Fibroblast of pulmonary artery (primary cell): ENCODE data around the gene ADH5.
"Not testable (repeated sequence)": the region's sequence is repeated elsewhere in the genome, so short reads cannot be mapped to it uniquely, and the experiment has no call there.

Experiments used
- DNase-seq: peaks from one replicate; pipeline ENCODE4 v3.0.0-alpha.2; 2010; ENCODE audit warnings: low read depth
- H3K4me3 ChIP-seq: replicated peaks from 2 replicates; pipeline ENCODE4 v1.5.1; 2011; ENCODE audit warnings: low read depth, mild to moderate bottlenecking, control low read depth, low read length, moderate library complexity
- TF ChIP-seq, protein P1 (sequence below): IDR thresholded peaks from 2 replicates; pipeline ENCODE4 v1.5.1; 2011; ENCODE audit warnings: mild to moderate bottlenecking, control low read depth, low read length, inconsistent platforms; ENCODE audit errors: missing control alignments

The ADH5 gene

GRCh38 chr4:99029852-99030251 lies 58.7 kb downstream of the ADH5 start:
- TF ChIP-seq, protein P1, sequence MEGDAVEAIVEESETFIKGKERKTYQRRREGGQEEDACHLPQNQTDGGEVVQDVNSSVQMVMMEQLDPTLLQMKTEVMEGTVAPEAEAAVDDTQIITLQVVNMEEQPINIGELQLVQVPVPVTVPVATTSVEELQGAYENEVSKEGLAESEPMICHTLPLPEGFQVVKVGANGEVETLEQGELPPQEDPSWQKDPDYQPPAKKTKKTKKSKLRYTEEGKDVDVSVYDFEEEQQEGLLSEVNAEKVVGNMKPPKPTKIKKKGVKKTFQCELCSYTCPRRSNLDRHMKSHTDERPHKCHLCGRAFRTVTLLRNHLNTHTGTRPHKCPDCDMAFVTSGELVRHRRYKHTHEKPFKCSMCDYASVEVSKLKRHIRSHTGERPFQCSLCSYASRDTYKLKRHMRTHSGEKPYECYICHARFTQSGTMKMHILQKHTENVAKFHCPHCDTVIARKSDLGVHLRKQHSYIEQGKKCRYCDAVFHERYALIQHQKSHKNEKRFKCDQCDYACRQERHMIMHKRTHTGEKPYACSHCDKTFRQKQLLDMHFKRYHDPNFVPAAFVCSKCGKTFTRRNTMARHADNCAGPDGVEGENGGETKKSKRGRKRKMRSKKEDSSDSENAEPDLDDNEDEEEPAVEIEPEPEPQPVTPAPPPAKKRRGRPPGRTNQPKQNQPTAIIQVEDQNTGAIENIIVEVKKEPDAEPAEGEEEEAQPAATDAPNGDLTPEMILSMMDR: no peak
- no peak overlapping the region for H3K4me3 ChIP-seq
- no peak for DNase-seq

- TF ChIP-seq, protein P1: no peak
- DNase-seq: no peak
- H3K4me3 ChIP-seq: no peak overlapping the region
Measured at GRCh38 chr4:99029018-99029735, 59.4 kb downstream of the ADH5 start.

DNA sequence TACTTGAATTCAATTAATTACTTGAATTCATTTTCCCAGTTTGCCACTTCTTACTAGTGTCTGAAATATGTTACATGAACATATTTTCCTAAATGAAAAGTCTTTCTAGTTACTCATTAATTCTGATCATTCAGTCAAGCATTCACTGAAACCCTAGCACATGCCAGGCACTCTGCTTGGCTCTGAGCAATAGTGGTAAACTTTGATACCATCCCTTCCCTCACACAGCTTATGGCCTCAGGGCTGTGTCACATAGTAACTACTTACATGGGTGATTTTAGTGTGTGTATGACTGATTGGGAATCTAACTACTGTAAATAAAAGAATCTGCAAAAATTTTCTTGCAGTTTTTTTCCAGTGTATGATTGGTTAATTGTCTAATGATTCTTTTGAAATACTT lies 60.4 kb downstream of the ADH5 start:
- H3K4me3 ChIP-seq: no peak overlapping the region
- DNase-seq: no peak
- TF ChIP-seq, protein P1: no peak

DNA sequence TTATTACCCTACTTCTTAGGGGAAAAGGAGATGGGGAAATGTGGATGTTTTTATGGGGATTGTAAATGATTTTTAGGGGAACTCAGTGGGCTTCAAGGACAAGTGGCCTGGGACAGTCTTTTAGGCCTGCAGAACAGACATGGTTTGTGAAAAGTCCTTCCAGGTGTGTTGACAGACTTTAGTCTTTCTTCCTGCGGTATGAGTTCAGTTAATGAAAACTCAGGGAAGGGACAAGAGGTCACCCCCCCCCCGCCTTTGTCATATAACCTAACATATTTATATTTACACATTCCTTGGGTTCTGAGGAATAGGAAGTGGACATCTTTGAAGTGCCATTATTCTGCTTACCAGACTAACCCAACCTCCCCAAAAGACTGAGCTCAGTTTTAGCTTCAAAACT lies 61.3 kb downstream of the ADH5 start:
- TF ChIP-seq, protein P1: no peak
- DNase-seq: no peak
- H3K4me3 ChIP-seq: no peak overlapping the region

- H3K4me3 ChIP-seq: no peak overlapping the region
- no peak for DNase-seq
- TF ChIP-seq, protein P1: no peak
Measured at GRCh38 chr4:99025506-99025905, 63.1 kb downstream of the ADH5 start.

DNA sequence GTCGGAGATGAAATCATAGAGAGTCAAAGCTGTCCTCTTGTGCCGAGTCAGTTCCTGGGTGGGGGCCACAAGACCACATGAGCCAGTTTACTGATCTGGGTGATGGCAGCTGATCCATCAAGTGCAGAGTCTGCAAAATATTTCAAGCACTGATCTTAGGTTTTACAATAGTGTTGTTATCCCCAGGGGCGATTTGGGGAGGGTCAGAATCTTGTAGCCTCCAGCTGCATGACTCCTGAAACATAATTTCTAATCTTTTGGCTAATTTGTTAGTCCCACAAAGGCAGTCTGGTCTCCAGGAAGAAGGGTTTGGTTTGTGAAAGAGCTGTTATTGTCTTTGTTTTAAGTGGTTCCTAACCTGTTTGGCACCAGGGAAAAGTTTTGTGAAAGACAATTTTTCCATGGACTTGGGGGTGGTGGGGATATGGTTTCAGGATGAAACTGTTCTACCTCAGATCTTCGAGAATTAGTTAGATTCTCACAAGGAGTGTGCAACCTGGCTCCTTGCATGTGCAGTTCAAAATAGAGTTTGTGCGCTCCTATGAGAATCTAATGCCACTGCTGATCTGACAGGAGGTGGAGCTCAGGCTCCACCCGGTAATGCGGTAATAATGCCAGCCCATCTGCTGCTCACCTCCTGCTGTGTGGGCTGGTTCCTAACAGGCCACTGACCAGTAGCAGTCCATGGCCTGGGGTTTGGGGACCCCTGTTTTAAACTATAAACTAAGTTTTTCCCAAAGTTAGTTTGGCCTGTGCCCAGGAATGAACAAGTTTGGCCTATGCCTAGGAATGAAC lies 63.9 kb downstream of the ADH5 start:
- TF ChIP-seq, protein P1: no peak
- H3K4me3 ChIP-seq: no peak overlapping the region
- DNase-seq: no peak

- DNase-seq, H3K4me3 ChIP-seq: not testable (repeated sequence)
Measured at GRCh38 chr4:99023800-99024251, 64.8 kb downstream of the ADH5 start.
